GM21723 (cell line): Measurements from ENCODE around the gene SCUBE1.
A peak's percentile ranks its signal among the peaks of the same experiment; 100 is the strongest.

Experiments used
- ATAC-seq: cut with Tn5 transposase; IDR thresholded peaks from one replicate; pipeline ENCODE4 v1.9.1; 2021; ENCODE audit warnings: mild to moderate bottlenecking, moderate library complexity; ENCODE audit not compliant: unreplicated experiment

Gene SCUBE1

DNA sequence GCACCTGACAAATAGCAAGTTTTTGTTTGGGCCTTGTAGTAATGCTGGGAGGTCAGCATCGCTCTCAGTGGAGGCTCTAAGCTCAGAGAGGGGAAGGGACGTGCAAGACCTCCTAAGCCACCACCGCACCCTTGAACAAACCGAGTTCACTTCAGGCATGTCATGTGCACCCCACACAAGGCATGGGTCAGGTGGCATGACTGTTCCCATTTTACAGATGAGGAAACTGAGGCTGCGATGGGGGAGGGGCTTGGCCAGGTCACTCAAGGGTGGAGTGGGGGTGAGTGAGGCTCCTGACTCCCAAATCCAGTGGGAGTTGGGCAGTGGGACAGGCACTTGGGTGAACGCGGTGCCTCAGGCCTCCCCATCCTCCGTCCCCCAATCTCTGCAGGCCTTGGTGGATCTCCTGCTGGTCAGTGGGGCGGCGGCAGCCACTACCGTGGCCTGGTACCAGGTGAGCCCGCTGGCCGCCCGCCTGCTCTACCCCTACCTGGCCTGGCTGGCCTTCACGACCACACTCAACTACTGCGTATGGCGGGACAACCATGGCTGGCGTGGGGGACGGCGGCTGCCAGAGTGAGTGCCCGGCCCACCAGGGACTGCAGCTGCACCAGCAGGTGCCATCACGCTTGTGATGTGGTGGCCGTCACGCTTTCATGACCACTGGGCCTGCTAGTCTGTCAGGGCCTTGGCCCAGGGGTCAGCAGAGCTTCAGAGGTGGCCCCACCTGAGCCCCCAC lies 180.6 kb downstream of the SCUBE1 start:
- ATAC-seq = no peak

GRCh38 chr22:43160497-43161126 lies 182.6 kb downstream of the SCUBE1 start:
- no peak for ATAC-seq

GRCh38 chr22:43159484-43160178 lies 183.5 kb downstream of the SCUBE1 start:
- ATAC-seq = no peak

DNA sequence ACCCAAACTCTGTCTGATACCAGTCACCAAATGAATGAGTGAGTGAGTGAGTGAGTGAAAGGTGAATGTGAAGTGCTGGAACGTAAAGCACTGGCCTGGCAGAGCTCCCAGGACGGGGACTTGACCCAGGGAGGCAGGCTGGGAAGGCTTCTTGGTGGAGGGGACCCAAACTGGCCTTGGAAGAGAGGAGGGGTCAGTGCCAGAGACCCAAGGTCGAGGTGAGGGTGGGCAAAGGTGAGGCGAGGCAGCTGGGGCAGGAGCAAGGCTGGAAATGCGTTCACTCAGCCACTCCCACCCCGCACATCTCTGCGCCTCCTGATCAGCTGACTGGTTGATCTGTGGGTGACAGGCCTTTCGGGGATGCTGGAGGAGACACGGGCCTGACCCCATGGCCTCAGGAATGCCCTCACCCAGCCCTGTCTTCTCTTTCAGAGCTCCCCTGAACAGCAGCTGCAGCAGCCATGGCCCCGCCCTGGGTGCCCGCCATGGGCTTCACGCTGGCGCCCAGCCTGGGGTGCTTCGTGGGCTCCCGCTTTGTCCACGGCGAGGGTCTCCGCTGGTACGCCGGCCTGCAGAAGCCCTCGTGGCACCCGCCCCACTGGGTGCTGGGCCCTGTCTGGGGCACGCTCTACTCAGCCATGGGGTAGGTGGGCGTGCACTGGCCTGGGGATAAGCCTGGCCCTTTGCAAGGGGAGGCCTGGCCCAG lies 184.2 kb downstream of the SCUBE1 start:
- ATAC-seq = no peak

DNA sequence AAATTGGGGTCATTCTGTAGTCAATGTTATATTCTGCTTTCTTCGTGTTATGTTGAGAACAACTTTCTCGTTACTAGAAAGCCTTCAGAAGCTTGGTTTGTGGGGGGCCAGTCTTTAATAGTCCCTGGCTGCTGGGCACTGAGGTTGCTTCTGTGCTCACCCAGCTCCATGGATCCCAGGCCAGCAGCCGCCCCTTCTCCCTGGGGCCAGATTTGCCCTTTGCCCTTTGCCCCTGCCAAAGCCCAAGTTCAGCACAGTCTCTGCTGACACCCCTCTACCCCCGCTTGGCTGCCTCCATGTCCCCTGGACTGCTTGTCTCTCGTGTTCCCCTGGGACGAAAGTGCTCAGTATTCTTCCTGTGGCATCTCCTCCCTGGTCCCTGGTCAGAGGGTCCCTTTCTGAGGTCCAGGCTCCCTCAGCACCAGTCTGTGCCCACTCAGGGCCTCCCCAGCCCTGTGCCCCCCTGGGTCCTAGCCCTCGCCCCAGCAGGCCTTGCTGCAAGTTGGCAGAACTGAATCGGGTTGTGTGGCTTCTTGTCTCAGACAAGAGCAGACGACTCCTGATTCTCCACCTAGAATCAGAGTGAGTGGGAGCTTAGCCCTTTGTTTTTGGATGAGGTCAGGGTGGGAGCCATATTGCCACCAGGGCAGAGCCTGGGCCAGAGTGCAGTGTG lies 185.2 kb downstream of the SCUBE1 start:
- ATAC-seq = no peak

- no peak for ATAC-seq
Observed at GRCh38 chr22:43156413-43156812, 186.8 kb downstream of the SCUBE1 start.

- no peak for ATAC-seq
Observed at GRCh38 chr22:43155789-43156188, 187.4 kb downstream of the SCUBE1 start.

DNA sequence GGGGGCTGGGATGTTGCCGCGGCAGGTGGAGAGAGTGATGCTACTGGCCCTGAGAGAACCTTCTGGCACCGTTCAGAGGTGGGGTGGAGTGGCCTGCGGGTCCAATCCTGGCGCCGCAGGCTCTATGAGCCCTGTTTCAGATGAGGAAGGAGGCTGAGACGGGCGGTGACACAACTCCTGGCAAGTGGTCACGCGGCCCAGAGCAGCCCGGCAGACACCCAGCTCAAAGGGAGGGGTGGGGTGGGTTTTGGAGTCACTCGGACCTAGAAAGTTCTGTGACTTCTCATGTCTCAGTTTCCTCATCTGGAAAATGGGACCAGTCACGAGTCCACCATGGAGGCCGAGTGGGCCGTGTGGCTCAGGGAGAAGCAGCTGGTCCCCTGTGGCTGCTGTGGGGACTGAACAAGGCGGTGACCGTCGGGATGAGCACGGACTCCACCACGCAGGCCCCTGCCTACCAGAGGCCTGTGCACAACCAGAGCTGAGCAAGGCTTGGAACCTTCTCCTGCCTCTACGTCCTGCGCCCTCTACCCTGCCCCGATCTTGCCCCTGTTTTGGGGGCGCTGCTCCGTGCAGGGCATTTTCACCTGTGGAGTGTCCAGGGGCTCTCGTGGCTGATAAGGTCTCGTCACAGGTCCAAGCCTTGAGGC lies 188.2 kb downstream of the SCUBE1 start:
- no peak for ATAC-seq

DNA sequence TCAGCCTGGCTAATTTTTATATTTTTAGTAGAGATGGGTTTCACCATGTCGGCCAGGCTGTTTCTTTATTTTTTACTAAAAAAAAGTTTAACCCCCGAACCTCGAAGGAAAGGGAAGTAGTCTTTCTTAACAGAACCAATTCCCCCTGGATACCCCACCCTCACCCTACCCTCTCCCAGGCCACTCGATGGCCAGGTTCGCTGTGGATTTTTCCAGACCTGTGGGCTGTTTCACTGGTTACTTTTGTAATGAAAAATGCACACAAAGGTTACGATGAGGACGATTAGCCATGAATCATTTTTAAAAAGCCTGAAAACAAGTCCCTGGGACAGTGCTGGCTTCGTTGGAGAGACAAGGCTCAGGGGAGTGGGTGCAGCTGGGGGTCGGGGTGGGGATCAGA lies 189.3 kb downstream of the SCUBE1 start:
- ATAC-seq = no peak

DNA sequence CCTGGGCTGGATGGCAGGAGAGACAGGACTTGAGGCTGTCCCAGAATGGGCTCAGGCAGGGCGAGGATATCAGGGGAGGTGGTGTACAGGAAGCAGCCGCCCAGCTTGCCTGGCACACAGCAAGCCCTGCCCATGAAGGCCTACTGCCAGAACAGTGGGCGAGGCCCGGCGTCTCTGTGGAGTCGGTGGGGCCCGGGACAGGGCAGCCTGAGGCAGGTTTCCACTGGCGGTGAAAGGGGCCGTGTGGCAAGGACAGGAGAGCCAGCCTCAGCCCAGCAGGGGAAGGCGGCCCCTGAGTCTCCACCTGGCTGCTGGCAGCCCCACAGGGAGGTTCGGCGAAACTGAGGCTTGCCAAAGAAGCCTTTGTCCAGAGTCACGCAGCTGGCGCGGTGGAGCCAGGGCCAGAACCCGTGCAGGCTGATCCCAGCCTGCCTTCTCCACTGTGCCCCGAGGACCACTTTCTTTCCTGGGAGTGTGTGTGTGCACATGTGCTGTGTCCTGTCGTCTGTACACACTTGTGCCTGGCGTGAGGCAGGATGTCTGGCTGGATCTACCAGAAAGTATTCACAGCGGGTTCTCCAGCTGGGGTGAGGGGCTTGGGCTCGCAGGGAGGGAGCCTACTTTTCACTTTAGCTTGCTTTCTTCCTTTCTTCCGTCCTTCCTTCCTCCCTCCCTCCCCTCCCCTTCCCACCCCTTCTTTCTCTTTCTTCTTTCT lies 190.7 kb downstream of the SCUBE1 start:
- peak; percentile 37 for ATAC-seq

DNA sequence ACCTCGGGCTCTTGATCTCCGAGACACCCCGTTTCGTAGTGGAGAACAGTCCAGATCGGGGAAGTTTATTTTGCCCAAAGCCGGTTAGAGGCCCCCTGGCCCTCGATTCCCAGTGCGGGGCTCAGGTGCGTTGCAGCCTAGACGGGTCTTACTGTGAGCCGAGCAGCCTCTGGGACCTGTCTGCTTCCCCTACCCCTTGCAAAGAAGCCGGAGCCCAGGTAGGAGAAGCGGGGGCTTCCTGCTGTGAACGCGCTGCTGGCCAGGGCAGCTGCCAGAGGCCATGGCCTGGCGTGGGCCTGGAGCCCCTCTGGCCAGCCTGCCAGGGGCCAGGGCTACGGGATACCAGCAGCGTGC lies 191.2 kb downstream of the SCUBE1 start:
- peak; percentile 13 for ATAC-seq

- ATAC-seq = peak; percentile 46
Observed at GRCh38 chr22:43151251-43152002, 191.7 kb downstream of the SCUBE1 start, which contains the start of gene TSPO. Gene TSPO, plus strand, starts transcription at chr22:43151559. Its CDS starts 7,680 bp downstream, at chr22:43159239.

DNA sequence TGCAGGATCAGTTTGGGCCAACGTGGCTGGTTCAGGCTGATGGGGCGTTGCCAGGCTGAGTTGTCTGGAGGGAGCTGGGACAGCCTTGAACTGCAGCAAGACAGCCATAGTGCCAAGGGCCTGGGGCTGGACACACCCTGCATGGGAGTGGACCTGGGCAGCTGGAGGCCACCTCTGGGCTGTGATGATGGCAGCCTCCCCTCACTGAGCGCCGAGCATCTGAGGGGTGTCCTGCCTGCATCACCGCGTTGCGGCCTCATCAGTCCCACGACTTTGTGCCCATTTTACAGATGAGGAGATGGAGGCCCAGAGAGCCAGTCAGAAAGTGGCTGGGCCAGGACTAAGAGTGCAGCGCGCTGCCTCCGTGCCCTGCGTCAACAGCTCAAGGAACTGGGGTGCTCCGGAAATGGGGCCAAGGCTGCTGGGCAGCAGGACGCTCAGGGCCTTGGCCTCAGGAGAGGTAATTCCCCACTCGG lies 192.4 kb downstream of the SCUBE1 start:
- ATAC-seq = no peak

GRCh38 chr22:43148581-43148980 lies 194.6 kb downstream of the SCUBE1 start:
- ATAC-seq = no peak

GRCh38 chr22:43147821-43148220 lies 195.4 kb downstream of the SCUBE1 start:
- ATAC-seq = no peak
